IPS-18c (cell line): ENCODE results near the gene TMSB4X.

Experiments
- H3K4me3 ChIP-seq: 2 replicates; pipeline ENCODE4 v1.7.0; 2013; ENCODE audit warnings: low read depth, mild to moderate bottlenecking, low read length, moderate library complexity; ENCODE audit not compliant: insufficient read depth
- H3K9me3 ChIP-seq: one replicate; pipeline ENCODE4 v1.6.1; 2013; ENCODE audit warnings: mild to moderate bottlenecking, low read length, moderate library complexity; ENCODE audit not compliant: control insufficient read depth, insufficient read depth

Gene TMSB4X

DNA sequence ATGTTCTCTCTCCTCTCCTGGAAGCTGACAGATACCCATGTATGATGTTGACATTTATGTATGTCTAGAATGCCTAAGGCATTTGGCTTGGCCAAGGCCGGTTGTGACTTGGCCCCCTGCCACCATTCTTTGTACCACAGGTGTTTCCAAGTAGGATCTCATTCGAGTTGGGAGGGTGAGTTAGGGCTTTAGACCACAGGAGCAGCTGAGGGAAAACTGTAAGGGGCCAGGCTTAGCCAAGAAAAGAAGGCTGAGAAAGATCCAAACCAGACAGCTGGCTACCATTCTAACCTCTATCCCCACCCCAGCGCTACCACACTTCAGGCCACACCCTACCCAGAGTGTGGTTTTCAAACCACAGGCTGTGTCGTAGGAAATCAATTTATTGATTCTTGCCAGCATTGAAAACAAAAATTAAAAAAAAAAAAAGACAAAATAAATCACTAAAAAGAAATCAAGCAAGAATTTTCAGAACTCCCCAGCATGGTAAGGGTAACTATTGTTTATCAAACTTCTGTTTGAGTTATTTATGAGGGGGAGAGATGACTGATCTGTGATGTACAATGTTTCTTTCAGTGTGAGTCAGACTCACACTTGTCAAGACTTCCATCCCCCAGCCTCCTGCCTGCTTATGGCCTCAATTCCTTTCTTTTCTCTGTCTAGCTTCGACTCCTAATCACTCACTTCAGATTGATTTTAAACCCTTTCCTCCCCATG, 9.9 kb downstream of the TMSB4X start:
- Histone ChIP-seq H3K4me3 (no peak overlapping the region), H3K9me3 (no peaks in the 10 kb centered on the region)

DNA sequence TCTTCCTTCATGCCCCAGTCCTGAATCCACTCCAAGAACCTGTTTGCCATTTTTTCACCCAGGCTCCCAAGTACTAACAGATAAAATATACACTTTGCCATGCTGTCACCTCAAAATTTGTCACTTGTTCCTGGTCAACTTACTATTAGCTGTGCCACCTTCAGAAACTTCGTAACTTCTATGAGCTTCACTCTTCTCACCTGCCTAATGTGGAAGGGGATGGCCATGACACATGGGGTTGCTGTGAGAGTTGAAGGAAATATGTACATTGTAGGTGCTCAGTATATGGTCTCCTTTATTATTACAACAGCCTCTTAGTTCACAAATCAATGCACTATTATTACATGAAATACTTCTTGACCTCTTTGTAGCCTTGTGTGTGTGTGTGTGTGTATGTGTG, 10.4 kb downstream of the TMSB4X start:
- H3K4me3 ChIP-seq = no peak overlapping the region
- H3K9me3 ChIP-seq = no peaks in the 10 kb centered on the region

DNA sequence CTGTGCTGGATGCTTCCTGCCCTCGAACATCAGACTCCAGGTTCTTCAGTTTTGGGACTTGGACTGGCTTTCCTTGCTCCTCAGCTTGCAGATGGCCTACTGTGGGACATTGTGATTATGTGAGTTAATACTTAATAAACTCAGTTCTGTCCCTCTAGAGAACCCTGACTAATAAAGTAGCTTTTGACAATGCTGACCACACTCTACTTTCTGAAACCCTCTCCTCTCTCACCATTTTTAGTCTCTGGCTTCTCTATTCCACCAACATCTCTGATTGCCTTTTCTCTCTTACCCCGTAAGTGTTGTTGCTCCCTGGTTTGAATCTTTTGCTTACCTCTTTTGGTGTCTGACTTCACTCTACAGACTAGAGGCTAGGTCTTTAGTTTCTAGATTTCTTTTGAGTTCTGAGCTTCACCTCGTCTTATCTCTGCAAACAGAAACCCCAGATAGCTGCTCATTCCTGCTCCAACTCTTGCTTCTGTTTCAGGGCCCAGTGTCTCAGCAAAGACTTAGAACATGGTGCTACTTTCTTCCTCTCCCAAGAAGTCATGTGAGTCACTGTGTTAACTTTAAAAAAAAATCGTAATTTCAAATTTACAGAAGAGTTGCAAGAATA, 11.4 kb downstream of the TMSB4X start:
- H3K4me3 ChIP-seq = no peak overlapping the region

DNA sequence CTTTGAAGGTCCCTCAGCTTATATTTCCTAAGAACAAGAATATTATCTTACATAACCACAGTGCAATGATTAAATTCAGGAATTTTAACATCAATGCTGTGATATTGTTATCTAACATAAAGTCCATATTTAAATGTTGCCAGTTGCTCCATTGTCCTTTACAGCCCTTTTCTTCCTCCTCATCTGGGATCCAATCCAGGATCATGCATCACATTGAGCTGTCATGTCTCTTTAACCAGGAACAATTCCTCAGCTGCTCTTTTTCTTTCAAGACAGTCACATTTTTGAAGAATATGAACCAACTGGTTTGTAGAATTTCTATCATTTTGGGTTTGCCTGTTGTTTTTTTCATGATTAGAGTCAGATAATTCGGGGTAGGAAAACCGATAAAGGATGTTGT, 12.0 kb downstream of the TMSB4X start:
- no peak overlapping the region for H3K4me3 ChIP-seq

More for the DNA sequence above, 11.4 kb downstream of the TMSB4X start:
- H3K9me3 ChIP-seq = no peaks in the 10 kb centered on the region

DNA sequence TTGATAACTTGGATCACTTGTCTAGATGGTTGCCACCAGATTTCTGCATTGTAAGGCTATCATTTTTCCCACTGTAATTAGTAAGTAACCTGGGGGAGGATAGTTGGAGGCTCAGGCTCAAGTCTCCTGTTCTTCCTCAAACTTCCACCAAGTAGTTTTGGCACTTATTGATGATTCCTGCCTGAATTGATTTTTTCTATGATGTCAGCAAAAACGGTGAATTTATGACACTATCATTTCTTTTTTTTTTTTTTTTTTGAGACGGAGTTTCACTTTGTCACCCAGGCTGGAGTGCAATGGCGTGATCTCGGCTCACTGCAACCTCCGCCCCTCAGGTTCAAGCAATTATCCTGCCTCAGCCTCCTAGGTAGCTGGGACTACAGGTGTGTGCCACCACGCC, 12.4 kb downstream of the TMSB4X start:
- no peak overlapping the region for H3K4me3 ChIP-seq
- peaks cover 3% of the 10 kb centered on the region for H3K9me3 ChIP-seq

More for the DNA sequence above, 12.0 kb downstream of the TMSB4X start:
- H3K9me3 ChIP-seq = no peaks in the 10 kb centered on the region

DNA sequence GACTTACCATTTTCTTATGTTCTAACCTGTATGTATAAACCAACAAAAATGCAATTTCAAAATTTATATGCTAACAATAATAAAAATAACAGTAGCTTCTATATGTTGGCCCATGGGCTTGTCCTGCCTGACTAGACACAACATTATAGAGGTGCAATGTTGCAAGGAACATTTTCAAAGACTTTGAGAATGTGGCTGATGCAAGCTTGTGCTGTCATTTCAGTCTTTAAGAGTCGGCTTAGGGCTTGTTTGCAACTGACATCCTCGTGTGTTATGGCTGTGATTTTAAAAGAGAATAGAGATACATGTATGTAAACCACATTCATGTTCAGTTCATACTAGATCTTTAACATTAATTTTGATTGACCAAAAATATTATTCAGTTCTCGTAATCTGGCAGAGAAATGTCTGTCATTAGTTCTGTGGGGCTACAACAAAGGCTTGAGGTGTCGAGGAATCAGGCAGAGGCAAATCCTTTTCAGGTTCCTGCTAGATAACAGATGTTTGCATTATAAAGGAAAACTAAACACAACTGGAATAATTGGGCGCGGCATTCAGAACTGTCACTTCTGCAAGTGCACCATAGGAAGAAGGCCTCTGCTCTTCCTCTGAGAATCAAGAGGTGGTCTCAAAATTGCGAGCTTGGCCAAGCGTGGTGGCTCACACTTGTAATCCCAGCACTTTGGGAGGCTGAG, 13.1 kb downstream of the TMSB4X start:
- Histone ChIP-seq H3K9me3 (peaks cover 3% of the 10 kb centered on the region), H3K4me3 (no peak overlapping the region)

DNA sequence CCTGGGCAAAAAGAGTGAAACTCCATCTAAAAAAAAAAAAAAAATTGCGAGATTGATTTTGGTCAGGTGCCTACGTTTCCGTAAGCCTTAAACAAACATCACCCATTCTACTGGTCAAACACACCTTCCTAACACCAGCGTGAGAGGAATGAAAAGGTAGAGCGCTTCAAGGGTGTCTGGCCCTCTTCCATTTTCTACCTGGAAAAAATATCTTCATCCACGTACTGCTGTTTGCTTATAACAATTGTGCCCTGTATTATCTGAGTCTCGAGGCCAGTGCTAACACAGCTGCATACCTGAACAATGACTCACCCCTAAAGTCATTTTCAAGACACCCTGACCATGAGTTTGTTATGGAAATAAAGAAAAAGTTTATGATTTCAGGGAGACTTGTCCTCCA, 13.9 kb downstream of the TMSB4X start:
- peaks cover 3% of the 10 kb centered on the region for H3K9me3 ChIP-seq
- H3K4me3 ChIP-seq = no peak overlapping the region

DNA sequence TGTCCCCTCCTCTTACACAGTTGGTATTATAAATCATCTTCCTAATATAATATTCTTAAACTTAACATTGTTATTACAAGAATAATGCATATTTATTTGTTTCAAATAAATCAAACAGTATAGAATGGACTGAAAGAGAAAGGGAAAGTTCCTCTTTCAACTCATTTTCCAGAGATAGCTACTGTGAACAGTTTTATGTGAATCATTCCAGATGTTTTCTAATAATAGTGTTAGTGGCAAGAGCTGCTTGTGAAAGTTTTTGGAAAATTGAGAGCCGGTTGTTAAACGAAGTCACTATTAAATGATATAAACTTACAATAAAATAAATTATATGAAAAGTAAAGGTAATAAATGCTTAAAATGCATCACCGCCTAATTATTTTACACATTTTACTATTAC, 14.6 kb downstream of the TMSB4X start:
- H3K4me3 ChIP-seq = no peak overlapping the region
- peaks cover 3% of the 10 kb centered on the region for H3K9me3 ChIP-seq

DNA sequence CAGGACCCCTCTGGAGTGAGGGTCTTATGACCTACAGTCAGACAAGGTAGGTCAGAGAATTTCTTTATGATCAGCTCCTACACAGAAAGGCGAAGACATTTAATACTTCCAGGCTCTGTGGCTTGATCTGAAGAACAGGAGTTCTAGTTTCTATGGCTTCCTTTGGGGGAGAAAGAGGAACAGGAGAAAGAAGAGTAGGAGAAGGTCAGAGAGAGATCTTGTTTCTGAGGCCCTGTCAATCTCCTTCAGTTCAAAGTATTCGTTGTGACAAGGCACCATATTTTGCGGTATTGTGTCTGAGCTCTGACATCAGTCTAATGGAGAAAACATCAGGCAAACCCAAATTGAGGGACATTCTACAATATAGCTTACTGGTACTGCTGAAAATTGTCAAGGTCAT, 16.7 kb downstream of the TMSB4X start:
- H3K9me3 ChIP-seq = peaks cover 3% of the 10 kb centered on the region
- H3K4me3 ChIP-seq = no peak overlapping the region

DNA sequence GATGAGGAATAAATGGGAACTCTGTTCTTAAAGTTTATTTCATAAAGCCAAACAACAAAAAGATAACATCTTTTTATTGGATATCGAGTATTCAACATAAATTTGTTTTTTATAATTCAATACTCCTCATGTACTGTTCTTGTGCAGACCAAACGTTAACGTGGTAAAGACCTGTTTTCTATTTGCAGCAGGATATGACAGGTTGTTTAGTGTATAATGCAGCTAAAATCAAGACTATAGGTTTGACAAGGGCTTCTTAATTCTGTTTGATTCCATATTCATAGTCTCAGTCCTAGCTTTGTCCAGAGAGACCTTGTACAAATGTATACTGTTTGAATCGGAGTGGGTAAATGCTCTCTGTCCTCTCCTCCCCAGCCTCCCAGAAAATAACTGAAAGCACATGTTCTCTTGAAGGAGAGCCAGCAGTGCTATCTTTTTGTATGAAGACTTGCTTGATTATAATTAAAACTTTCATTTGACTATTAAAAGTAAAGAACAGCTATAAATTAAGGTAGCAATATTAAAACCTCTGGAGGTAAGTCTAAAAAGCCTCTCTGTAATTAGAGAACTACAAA, 17.7 kb downstream of the TMSB4X start:
- peaks cover 3% of the 10 kb centered on the region for H3K9me3 ChIP-seq
- no peak overlapping the region for H3K4me3 ChIP-seq

DNA sequence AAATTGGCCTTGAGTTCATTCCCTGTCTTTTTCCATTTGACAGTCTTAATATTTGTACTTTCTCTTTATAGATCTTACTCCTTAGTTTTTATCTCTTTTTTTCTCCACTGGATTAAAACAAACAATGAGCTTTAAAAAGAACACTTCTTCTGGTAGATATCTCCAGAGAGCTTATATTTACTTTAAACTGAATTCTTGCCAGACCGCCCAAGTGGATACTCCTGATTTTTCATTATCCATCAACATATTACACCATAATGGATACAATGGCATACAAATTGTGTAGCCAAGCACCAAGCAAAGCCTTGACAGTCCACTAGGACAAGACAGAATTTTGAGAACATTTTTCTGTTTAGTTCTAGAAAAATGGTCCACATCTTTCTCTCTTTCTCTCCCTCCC, 18.9 kb downstream of the TMSB4X start:
- peaks cover 3% of the 10 kb centered on the region for H3K9me3 ChIP-seq

DNA sequence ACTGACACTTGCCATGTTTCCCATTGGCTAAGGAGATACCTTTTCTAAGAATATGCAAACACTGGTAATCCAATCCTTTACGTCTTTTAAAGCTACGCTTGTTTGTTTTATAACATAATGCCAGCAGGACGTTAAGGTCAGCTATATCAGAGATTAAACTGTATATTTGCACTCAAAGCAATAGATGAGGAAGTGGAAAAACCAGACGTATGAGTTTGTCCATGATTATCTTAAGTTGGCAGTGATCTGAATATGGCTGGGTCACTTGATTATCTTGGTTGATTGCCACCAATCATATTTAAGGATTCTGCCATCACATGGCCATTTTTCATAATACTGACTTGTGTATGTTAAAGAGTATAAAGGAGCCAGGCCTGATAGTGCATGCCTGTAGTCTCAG, 19.4 kb downstream of the TMSB4X start:
- Histone ChIP-seq H3K4me3 (no peak overlapping the region), H3K9me3 (peaks cover 3% of the 10 kb centered on the region)

More for the DNA sequence above, 18.9 kb downstream of the TMSB4X start:
- H3K4me3 ChIP-seq = no peak overlapping the region

DNA sequence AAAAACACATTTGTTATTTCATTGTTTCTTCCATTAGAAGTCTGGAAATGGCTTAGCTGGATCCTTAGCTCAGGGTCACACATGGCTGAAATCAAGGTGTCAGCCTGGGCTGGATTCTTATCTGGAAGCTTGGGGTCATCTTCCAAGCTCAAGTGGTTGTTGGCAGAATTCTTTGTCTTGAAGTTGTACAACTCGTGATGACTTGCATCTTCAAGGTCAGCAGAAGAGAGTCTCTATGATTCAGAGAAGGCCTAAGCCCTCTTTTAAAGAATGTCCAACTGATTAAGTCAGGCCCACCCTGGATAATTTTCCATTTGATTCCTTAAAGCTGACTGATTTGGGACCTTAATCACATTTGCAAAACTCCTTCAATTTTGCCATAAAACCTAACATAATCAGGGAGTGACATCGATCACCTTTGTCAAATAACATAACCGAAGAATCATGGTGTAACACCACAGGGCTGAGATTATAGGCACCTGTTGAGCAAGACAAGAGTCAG, 22.1 kb downstream of the TMSB4X start:
- no peak overlapping the region for H3K4me3 ChIP-seq
- H3K9me3 ChIP-seq = peaks cover 3% of the 10 kb centered on the region

DNA sequence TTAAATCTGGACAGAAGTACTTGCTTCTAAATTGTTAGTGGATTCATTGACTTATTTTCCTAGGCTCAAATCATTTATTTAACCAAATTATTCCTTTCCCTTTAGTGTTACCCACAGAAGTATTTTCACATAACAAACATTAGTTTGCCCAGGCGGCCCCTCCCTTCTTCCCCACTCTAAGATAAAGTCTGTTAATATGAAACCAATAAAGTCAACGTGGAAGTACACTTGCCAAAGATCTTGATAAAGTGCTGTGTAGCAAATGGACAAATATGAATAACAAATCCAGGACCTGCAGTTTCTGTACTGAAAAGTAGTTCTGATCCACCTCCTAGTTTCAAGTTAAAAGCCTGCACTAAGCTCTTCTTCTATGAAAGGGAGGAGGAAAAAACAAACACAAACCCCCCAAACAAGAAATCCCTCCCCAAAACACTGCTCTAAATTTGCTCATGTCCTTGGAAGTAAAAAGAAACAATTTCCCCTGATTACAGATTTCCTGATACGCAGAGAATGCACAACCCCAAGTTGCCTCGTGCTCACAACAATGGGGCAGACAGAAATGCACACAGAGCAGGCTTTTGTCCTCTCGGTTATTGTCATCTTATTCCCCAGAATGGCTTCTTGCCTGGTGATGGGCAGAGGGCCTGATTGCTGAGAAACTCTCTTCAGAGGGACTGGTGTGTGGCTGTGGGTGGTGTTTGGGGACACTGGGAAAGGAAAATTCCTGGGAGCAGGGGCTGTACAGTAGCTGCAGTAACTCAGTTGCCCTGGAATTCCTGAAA, 23.2 kb downstream of the TMSB4X start:
- Histone ChIP-seq H3K4me3 (no peak overlapping the region), H3K9me3 (no peaks in the 10 kb centered on the region)

DNA sequence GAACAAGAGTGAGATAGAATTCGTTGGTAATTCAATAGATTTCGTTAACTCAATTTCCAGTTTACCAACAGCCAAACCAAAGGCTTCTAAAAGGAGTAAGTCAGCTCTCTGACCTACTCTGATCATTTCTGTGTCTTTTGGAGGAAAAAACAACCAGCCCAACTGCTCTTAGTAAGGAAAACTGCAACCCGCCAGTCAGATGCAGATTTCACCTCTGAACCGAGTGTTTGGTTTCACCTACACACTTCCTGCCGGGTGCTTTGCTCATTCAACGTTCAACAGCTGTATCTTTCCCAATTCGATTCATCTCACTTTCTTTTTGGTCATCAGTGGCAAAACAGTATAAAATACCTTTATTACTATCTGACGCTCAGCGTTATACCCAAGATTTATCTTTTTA, 24.5 kb downstream of the TMSB4X start:
- Histone ChIP-seq H3K4me3 (no peak overlapping the region), H3K9me3 (no peaks in the 10 kb centered on the region)

DNA sequence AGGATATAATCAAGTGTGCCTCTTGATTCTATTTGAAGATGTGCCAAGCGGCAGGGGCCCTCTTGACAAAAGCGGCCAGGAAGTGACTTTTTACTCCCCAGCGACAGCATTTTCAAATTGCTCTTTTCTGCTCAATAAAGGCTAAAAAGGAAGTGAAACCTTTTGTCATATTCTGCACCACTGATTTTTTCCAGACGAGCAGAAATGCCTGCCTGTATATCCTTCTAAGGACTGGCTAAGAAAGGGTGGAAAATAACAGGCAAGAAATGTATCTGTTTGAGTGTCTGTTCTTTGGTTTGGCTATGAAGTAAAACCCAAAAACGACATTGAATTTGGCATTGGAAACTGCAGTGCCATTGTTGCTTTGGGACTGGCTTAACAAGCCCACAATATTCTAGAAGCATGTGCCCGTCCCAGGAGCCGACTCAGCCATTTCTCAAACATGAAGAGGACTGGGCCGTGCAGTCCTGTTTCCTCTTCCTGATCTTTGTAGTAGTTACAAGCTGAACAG, 25.4 kb downstream of the TMSB4X start:
- no peak overlapping the region for H3K4me3 ChIP-seq

DNA sequence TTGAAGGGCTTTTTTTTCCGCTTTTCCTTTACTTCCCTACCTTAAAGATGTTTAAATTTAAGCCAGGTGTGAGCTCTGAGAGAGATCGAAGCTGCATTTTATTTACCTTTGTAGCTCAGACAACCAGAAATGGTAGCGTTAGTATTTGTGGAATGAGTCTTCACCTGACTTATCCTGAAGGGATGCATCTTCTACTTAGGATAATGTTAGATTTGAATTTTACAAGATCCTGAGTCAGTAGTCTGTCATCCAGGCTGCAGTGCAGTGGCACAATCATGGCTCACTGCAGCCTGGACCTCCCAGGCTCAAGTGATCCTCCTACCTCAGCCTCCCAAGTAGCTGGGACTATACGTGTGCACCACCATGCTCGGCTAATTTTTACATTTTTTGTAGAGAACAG, 26.2 kb downstream of the TMSB4X start:
- no peak overlapping the region for H3K4me3 ChIP-seq

More for the DNA sequence above, 25.4 kb downstream of the TMSB4X start:
- H3K9me3 ChIP-seq = no peaks in the 10 kb centered on the region

More for the DNA sequence above, 26.2 kb downstream of the TMSB4X start:
- no peaks in the 10 kb centered on the region for H3K9me3 ChIP-seq
